22Rv1 (cell line): ENCODE measurements around the gene ABCC10.

Experiments used
- H3K27ac ChIP-seq: fragments of 450-650 bp; 2 replicates; pipeline ENCODE4 v1.5.1; 2017
- CTCF ChIP-seq: fragments of 450-650 bp; IDR thresholded peaks from 2 replicates; pipeline ENCODE4 v1.5.1; 2017; ENCODE audit warnings: mild to moderate bottlenecking
- ZFX ChIP-seq: fragments of 450-650 bp; IDR thresholded peaks from 2 replicates; pipeline ENCODE4 v1.6.1; 2017; ENCODE audit warnings: antibody characterized with exemption, borderline replicate concordance

The ABCC10 gene

GRCh38 chr6:43488667-43489276 is 61.4 kb downstream of the ABCC10 start:
- TF ChIP-seq CTCF (no peak), ZFX (no peak)
- H3K27ac ChIP-seq, result no peak overlapping the region

GRCh38 chr6:43489277-43490072 is 62.1 kb downstream of the ABCC10 start:
- TF ChIP-seq ZFX, result no peak
- no peak for TF ChIP-seq CTCF
- H3K27ac ChIP-seq, result no peak overlapping the region

GRCh38 chr6:43490523-43490939 is 63.2 kb downstream of the ABCC10 start:
- no peak for TF ChIP-seq ZFX
- no peak for TF ChIP-seq CTCF
- H3K27ac ChIP-seq, result no peak overlapping the region

GRCh38 chr6:43491750-43492661 is 64.7 kb downstream of the ABCC10 start:
- no peak for TF ChIP-seq CTCF
- H3K27ac ChIP-seq, result no peak overlapping the region

- TF ChIP-seq ZFX (no peak), CTCF (no peak)
- no peak overlapping the region for H3K27ac ChIP-seq
Observed at GRCh38 chr6:43492673-43493072, 65.3 kb downstream of the ABCC10 start.

GRCh38 chr6:43493230-43493629 is 65.9 kb downstream of the ABCC10 start:
- H3K27ac ChIP-seq, result no peak overlapping the region
- TF ChIP-seq CTCF, result no peak
- no peak for TF ChIP-seq ZFX
